ENCODE data around the gene BOK. TPM values are rescaled to one million over a fixed set of nuclear protein-coding genes. Genes with fewer than 3 reads are reported as not detected.

Gene BOK
- total RNA-seq, 1 experiment from 2014 or later = 33.9 TPM

- Histone ChIP-seq H3K4me1 (ENCODE audit: insufficient read depth, low read length) (no peaks in the 10 kb centered on the region), H4K8ac (replicated peaks; ENCODE audit: insufficient read length, low read depth, low read length) (no peak overlapping the region), H3K79me2 (ENCODE audit: insufficient read depth, low read length) (no peaks in the 10 kb centered on the region), H3K23me2 (ENCODE audit: insufficient read length, low read depth, low read length, poor library complexity, severe bottlenecking) (no peaks in the 10 kb centered on the region), H3K79me1 (ENCODE audit: insufficient read depth, low read depth, low read length, poor library complexity, severe bottlenecking) (no peaks in the 10 kb centered on the region), H3K56ac (ENCODE audit: insufficient read length, low read depth, low read length) (no peak overlapping the region), H3K4ac (ENCODE audit: low read depth, low read length) (no peak overlapping the region), H2BK12ac (ENCODE audit: insufficient read length, low read depth, low read length) (no peak overlapping the region), H2AK5ac (ENCODE audit: insufficient read length, low read length) (no peak overlapping the region), H3K9me3 (ENCODE audit: control insufficient read depth, low read depth, low read length) (no peaks in the 10 kb centered on the region), H2BK120ac (ENCODE audit: low read depth, low read length, poor library complexity, severe bottlenecking) (no peak overlapping the region), H2BK5ac (ENCODE audit: insufficient read length, low read length) (no peak overlapping the region), H2AFZ (ENCODE audit: low read length) (no peak overlapping the region), H4K91ac (ENCODE audit: insufficient read length, low read depth, low read length) (no peak overlapping the region), H3K4me2 (ENCODE audit: insufficient read depth, insufficient read length, low read length) (no peak overlapping the region), H3K23ac (ENCODE audit: insufficient read length, low read depth, low read length) (no peak overlapping the region), H3K27ac (ENCODE audit: insufficient read length, low read depth, low read length) (no peak overlapping the region), H4K5ac (ENCODE audit: insufficient read length, low read depth, low read length) (no peak overlapping the region), H4K20me1 (ENCODE audit: control insufficient read depth, insufficient read depth, insufficient read length) (peaks cover 3% of the 10 kb centered on the region), H3T11ph (ENCODE audit: low read length) (no peak overlapping the region), H3K9ac (ENCODE audit: extremely low read depth, insufficient read length, low read length) (no peak overlapping the region), H3K27me3 (ENCODE audit: insufficient read depth, low read length) (no peaks in the 10 kb centered on the region), H2BK15ac (ENCODE audit: low read depth, low read length) (no peak overlapping the region), H3K14ac (ENCODE audit: insufficient read depth, low read length) (no peak overlapping the region), H3K18ac (ENCODE audit: insufficient read length, low read depth, low read length) (no peak overlapping the region), H2BK20ac (ENCODE audit: low read depth, low read length, poor library complexity, severe bottlenecking) (no peak overlapping the region)
- Mint-ChIP-seq H3K4me3 (no peak overlapping the region; a peak in 1 of 5 replicates), H3K27ac (peak overlapping the region in 2 of 3 experiments; percentile 60 to 81; a peak in 2 of 7 replicates), H3K27me3 (ENCODE audit: low read depth) (no peaks in the 10 kb centered on the region; the same call in 1 of the 2 replicates), H3K36me3 (ENCODE audit: insufficient read depth in 1 of 3, low read depth in 3 of 3) (peaks cover 18 to 29% (median 23%) of the 10 kb centered on the region in 3 experiments), H3K9me3 (peaks cover 2 to 9% of the 10 kb centered on the region in 2 experiments; a peak in 1 of 5 replicates), H3K4me1 (peaks cover 14 to 16% of the 10 kb centered on the region in 2 experiments)
- WGBS (ENCODE audit: extremely low coverage, insufficient read length, low lambda C conversion rate) = no CpG with 5 or more reads among the region's 7 CpGs
- no peak for DNase-seq
- no peak for TF ChIP-seq CTCF (conservative IDR thresholded peaks at IDR 0.05)
Measured at GRCh38 chr2:241574911-241575623, 16.5 kb downstream of the BOK start.
